GM04504 (cell line): Measurements from ENCODE around the gene NES.

Source experiments
- DNase-seq: peaks from one replicate; pipeline ENCODE4 v3.0.0-alpha.2; 2012; ENCODE audit warnings: low read depth

NES gene

GRCh38 chr1:156663178-156663577, 14.0 kb downstream of the NES start:
- no peak for DNase-seq

- DNase-seq, result no peak
Measured at GRCh38 chr1:156662800-156663055, 14.5 kb downstream of the NES start.

GRCh38 chr1:156662005-156662799, 15.0 kb downstream of the NES start:
- no peak for DNase-seq

- no peak for DNase-seq
Measured at GRCh38 chr1:156660752-156661112, 16.5 kb downstream of the NES start.

GRCh38 chr1:156659988-156660751, 17.0 kb downstream of the NES start:
- DNase-seq, result peak; percentile 96

- no peak for DNase-seq
Measured at GRCh38 chr1:156659661-156659987, 17.6 kb downstream of the NES start.

GRCh38 chr1:156658945-156659574, 18.1 kb downstream of the NES start:
- no peak for DNase-seq

GRCh38 chr1:156658496-156658895, 18.7 kb downstream of the NES start:
- no peak for DNase-seq

GRCh38 chr1:156657741-156658319, 19.4 kb downstream of the NES start:
- DNase-seq, result no peak

- no peak for DNase-seq
Measured at GRCh38 chr1:156656806-156657740, 20.1 kb downstream of the NES start.

- no peak for DNase-seq
Measured at GRCh38 chr1:156655904-156656516, 21.2 kb downstream of the NES start.

- no peak for DNase-seq
Measured at GRCh38 chr1:156655151-156655903, 21.9 kb downstream of the NES start.

GRCh38 chr1:156654700-156655099, 22.5 kb downstream of the NES start:
- no peak for DNase-seq

GRCh38 chr1:156652992-156653355, 24.2 kb downstream of the NES start:
- no peak for DNase-seq

- no peak for DNase-seq
Measured at GRCh38 chr1:156652131-156652991, 24.8 kb downstream of the NES start.

- DNase-seq, result no peak
Measured at GRCh38 chr1:156648951-156649350, 28.3 kb downstream of the NES start.

- DNase-seq, result no peak
Measured at GRCh38 chr1:156648496-156648895, 28.7 kb downstream of the NES start.

- DNase-seq, result no peak
Measured at GRCh38 chr1:156647351-156647750, 29.9 kb downstream of the NES start.

GRCh38 chr1:156646738-156647211, 30.4 kb downstream of the NES start:
- no peak for DNase-seq

- DNase-seq, result no peak
Measured at GRCh38 chr1:156645666-156646065, 31.5 kb downstream of the NES start.
